GM12878 (cell line): ENCODE measurements around the gene DKKL1. TPM values are rescaled to one million over a fixed set of nuclear protein-coding genes. Genes with fewer than 3 reads are reported as not detected.

Source experiments
- ATAC-seq: fragments of 200-7000 bp; cut with Tn5 transposase; 3 replicates; pipeline ENCODE4 v1.9.1; 2020; ENCODE audit warnings: mild to moderate bottlenecking, moderate library complexity
- BruUV-seq: library from RNA; stranded (reverse); fragments of 400-500 nt; replicated peaks from 2 replicates; lab custom pipeline; 2021; lab: Mats Ljungman, UMichigan
- CTCF ChIA-PET: fragments of 300-600 bp; sonication (Branson Sonifier 250); formaldehyde crosslinking; extraction: SDS; loops from one replicate; lab custom pipeline; 2021; ENCODE audit warnings: inconsistent platforms; lab: Yijun Ruan, JAX
- POLR2A ChIA-PET: fragments of 350-600 bp; formaldehyde crosslinking; extraction: SDS; loops from one replicate; lab custom pipeline; 2021; ENCODE audit warnings: inconsistent platforms; lab: Charles Lee
- RAD21 ChIA-PET: fragments of 300-600 bp; sonication (Branson Sonifier 250); formaldehyde crosslinking; loops from one replicate; lab custom pipeline; 2023; ENCODE audit warnings: antibody characterized with exemption; ENCODE audit not compliant: unreplicated experiment; lab: Charles Lee
- SMC1A ChIA-PET: fragments of 300-600 bp; sonication (Branson Sonifier 250); formaldehyde crosslinking; loops from one replicate; lab custom pipeline; 2023; ENCODE audit not compliant: unreplicated experiment, uncharacterized antibody; lab: Charles Lee
- DNase-seq: peaks from one replicate; pipeline ENCODE4 v3.0.0-alpha.2; 2011; ENCODE audit warnings: low read depth, low spot score
- FAIRE-seq: peaks from 3 replicates; lab custom pipeline; 2011; peaks lifted over from hg19 to GRCh38; lab: Jason Lieb, UNC
- H2AFZ ChIP-seq: 2 replicates; pipeline ENCODE4 v1.6.0; 2011; ENCODE audit warnings: low read depth, low read length, control low read depth; ENCODE audit not compliant: control insufficient read depth
- H3K27ac ChIP-seq: 2 replicates; pipeline ENCODE4 v1.5.1; 2011; ENCODE audit warnings: control low read depth; ENCODE audit not compliant: control insufficient read depth, insufficient read depth
- H3K27me3 ChIP-seq, 2 experiments: replicated peaks in 1 of 2; 2 replicates each; pipeline versions ENCODE4 v1.6.0 to v1.6.1; 2011; ENCODE audit warnings: low read length in 1 of 2; ENCODE audit not compliant: control insufficient read depth in 2 of 2, insufficient read depth in 2 of 2
- H3K36me3 ChIP-seq, 2 experiments: 2 replicates each; pipeline ENCODE4 v1.5.1; 2011; ENCODE audit warnings: low read length in 1 of 2; ENCODE audit not compliant: control insufficient read depth in 2 of 2, insufficient read depth in 2 of 2
- H3K4me1 ChIP-seq: 2 replicates; pipeline ENCODE4 v1.6.1; 2011; ENCODE audit warnings: mild to moderate bottlenecking, low read length, moderate library complexity, mixed read lengths; ENCODE audit not compliant: control insufficient read depth, insufficient read depth
- H3K4me2 ChIP-seq: 2 replicates; pipeline ENCODE4 v1.6.0; 2011; ENCODE audit warnings: control low read depth; ENCODE audit not compliant: control insufficient read depth, insufficient read depth
- H3K4me3 ChIP-seq: fragments of 200-600 bp; sonication (generic); 2 replicates; pipeline ENCODE4 v1.5.1; 2016
- H3K79me2 ChIP-seq: 2 replicates; pipeline ENCODE4 v1.6.0; 2011; ENCODE audit warnings: low read length; ENCODE audit not compliant: control insufficient read depth, insufficient read depth
- H3K9ac ChIP-seq: 2 replicates; pipeline ENCODE4 v1.8.0; 2011; ENCODE audit warnings: low read length, control low read depth, mixed read lengths; ENCODE audit not compliant: control insufficient read depth, insufficient read depth
- H3K9me3 ChIP-seq: replicated peaks from 3 replicates; pipeline ENCODE4 v1.5.1; 2011; ENCODE audit warnings: mild to moderate bottlenecking, low read length; ENCODE audit not compliant: control insufficient read depth, insufficient read depth
- H4K20me1 ChIP-seq: 2 replicates; pipeline ENCODE4 v1.6.0; 2011; ENCODE audit not compliant: control insufficient read depth, insufficient read depth
- GABPA ChIP-seq: IDR thresholded peaks from 2 replicates; pipeline ENCODE4 v1.6.1; 2014; ENCODE audit warnings: antibody characterized with exemption, low read depth, mild to moderate bottlenecking, inconsistent platforms
- JUNB ChIP-seq: IDR thresholded peaks from 2 replicates; pipeline ENCODE4 v1.6.1; 2016; ENCODE audit warnings: antibody characterized with exemption, mild to moderate bottlenecking
- MXI1 ChIP-seq: fragments of 150-350 bp; IDR thresholded peaks from 2 replicates; pipeline ENCODE4 v1.6.1; 2011; ENCODE audit warnings: low read depth, mild to moderate bottlenecking, inconsistent platforms, low read length, improper control_type of control experiment
- MYC ChIP-seq: IDR thresholded peaks from 2 replicates; pipeline ENCODE4 v1.6.1; 2011; ENCODE audit warnings: mild to moderate bottlenecking, low read length, moderate library complexity, inconsistent platforms; ENCODE audit not compliant: insufficient read depth, insufficient replicate concordance, insufficient read length, severe bottlenecking
- NFYA ChIP-seq: IDR thresholded peaks from 2 replicates; pipeline ENCODE4 v1.6.1; 2011; ENCODE audit warnings: low read depth, mild to moderate bottlenecking, low read length, improper control_type of control experiment, borderline replicate concordance
- NRF1 ChIP-seq: conservative IDR thresholded peaks from 2 replicates; pipeline ENCODE4 v1.6.1; 2011; ENCODE audit warnings: mild to moderate bottlenecking, low read depth, low read length, improper control_type of control experiment
- RAD21 ChIP-seq: IDR thresholded peaks from 2 replicates; pipeline ENCODE4 v1.6.1; 2011; ENCODE audit warnings: mild to moderate bottlenecking, low read depth, low read length, moderate library complexity; ENCODE audit not compliant: insufficient read depth
- RB1 ChIP-seq: fragments of 450-650 bp; formaldehyde crosslinking; IDR thresholded peaks from 2 replicates; pipeline ENCODE4 v1.6.1; 2017; ENCODE audit warnings: mild to moderate bottlenecking, borderline replicate concordance
- SMAD5 ChIP-seq: IDR thresholded peaks from 2 replicates; pipeline ENCODE4 v1.6.1; 2016; ENCODE audit warnings: antibody characterized with exemption, low read depth
- WRNIP1 ChIP-seq: IDR thresholded peaks from 2 replicates; pipeline ENCODE4 v1.6.1; 2011; ENCODE audit warnings: low read depth, low read length, improper control_type of control experiment, borderline replicate concordance
- ZNF622 ChIP-seq: fragments of 450-650 bp; IDR thresholded peaks from 2 replicates; pipeline ENCODE4 v1.6.1; 2017; ENCODE audit warnings: mild to moderate bottlenecking, inconsistent platforms
- WGBS: methylation state at CpG from one replicate; pipeline ENCODE4 v1.1.6; 2016; ENCODE audit warnings: low lambda C conversion rate; ENCODE audit not compliant: insufficient replicate concordance, insufficient coverage; ENCODE audit errors: missing lambda C conversion rate; 5-methylcytosine and 5-hydroxymethylcytosine counted together
- in situ Hi-C: fragments of 300-500 bp; cut with MboI; formaldehyde crosslinking; loops from 9 replicates; pipeline ENCODE4 v1.14.3; 2018; ENCODE audit warnings: mixed read lengths
- intact Hi-C: fragments of 100-400 bp; cut with micrococcal nuclease; formaldehyde crosslinking; loops from one replicate; pipeline ENCODE4 v1.14.2; 2022; ENCODE audit not compliant: unreplicated experiment
- polyA plus RNA-seq, 11 experiments: library from polyadenylated mRNA; depleted of rRNA in 4 of 11; unstranded in 6 of 11; stranded (reverse) in 5 of 11; fragments of >200 nt; fragmentation: Nextera tagmentation in 4 of 11; fragmentation: Illumina TruSeq in 1 of 11; extraction: Ambion mirVana in 4 of 11; extraction: Trizol in 1 of 11; gene quantifications; 1 replicate in 1 of 11; 2 replicates in 10 of 11; pipeline versions ENCODE4 v1.2.1 to v1.2.3, GENCODE V29; 2011 to 2016; ENCODE audit warnings: inconsistent platforms in 2 of 11, missing spikeins in 2 of 11, low read depth in 1 of 11
- total RNA-seq, 4 experiments: library from RNA; depleted of rRNA in 3 of 4; stranded (reverse); fragments of >200 nt in 3 of 4; fragmentation: Illumina TruSeq in 1 of 4; extraction: Trizol in 1 of 4; gene quantifications; 2 replicates each; pipeline versions ENCODE4 v1.2.1 to v1.2.3, GENCODE V29; 2013 to 2021
- TF ChIP-seq, protein P1 (sequence below): IDR thresholded peaks from 2 replicates; pipeline ENCODE4 v1.6.1; 2011; ENCODE audit warnings: borderline replicate concordance, low read depth, mild to moderate bottlenecking, moderate library complexity, low read length; ENCODE audit not compliant: insufficient read depth, poor library complexity, severe bottlenecking
- TF ChIP-seq, protein P2 (sequence below): fragments of 450-650 bp; IDR thresholded peaks from 2 replicates; pipeline ENCODE4 v1.6.1; 2018; ENCODE audit warnings: borderline replicate concordance, mild to moderate bottlenecking; ENCODE audit not compliant: partially characterized antibody

Gene DKKL1
- total and polyA plus RNA-seq, 10 of the 15 experiments (the other 5 are each of a cell fraction or from before 2014, with no cell fraction given) = not detected

DNA sequence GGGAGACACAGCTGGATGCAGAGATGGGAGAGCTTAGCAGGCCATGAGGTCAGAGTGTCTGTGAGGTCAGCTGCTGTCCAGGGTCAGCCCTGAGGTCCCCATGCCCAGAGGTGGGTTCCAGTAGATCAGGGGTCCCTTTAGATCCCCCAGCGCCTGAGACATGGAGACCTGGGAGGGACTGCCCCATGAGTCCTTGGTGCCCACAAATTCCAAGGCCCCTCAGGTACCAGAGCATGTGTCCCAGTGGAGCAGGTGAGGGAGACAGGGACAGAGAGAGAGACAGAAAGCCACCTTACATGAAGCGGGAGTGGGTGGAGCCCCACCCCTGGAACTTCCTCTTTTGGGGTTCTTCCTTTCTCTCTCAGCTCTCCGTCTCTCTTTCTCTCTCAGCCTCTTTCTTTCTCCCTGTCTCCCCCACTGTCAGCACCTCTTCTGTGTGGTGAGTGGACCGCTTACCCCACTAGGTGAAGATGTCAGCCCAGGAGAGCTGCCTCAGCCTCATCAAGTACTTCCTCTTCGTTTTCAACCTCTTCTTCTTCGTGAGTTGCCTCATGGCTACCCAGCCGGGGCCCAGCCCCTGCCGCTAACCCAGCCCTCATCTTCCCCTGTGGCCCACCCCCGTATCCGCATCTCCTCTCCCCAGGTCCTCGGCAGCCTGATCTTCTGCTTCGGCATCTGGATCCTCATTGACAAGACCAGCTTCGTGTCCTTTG is 28.4 kb upstream of the DKKL1 start, which contains the start of gene CD37 (continued):
- TF ChIP-seq JUNB (no peak), RB1 (no peak), GABPA (no peak; the same call in 1 of the 2 replicates), NFYA (no peak), MXI1 (no peak)

DNA sequence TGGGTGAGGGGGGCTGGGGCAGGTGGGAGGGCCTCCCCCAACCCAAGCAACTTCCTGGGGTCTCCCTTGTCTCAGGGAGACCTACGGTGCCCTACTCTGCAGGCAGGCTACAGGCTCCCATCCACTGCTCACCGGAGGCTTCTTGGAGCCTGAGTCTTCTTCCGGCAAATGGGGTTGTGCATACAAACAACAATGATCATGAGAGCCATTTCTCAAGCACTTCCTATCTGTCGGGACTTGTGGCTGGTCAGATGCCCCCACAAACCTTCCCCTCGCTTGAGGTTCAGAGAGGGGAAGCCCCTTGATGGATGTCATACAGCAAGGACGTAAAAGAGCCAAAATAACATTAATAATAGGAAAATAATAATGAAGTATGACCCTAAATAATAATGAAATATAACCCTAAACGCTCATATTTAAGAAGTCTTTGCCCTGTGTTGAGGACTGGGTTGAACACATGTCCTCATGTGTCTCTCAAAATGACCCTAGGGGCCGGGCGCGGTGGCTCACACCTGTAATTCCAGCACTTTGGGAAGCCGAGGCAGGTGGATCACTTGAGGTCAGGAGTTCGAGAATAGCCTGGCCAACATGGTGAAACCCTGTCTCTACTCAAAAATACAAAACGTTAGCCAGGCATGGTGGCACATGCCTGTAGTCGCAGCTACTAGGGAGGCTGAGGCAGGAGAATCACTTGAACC is 27.7 kb upstream of the DKKL1 start:
- Histone ChIP-seq H3K9me3 (no peaks in the 10 kb centered on the region), H3K36me3 (peaks cover 0 to 3% of the 10 kb centered on the region in 2 experiments; a peak in 1 of 4 replicates), H3K79me2 (peaks cover 43% of the 10 kb centered on the region), H4K20me1 (no peaks in the 10 kb centered on the region), H3K27me3 (no peaks in the 10 kb centered on the region), H3K4me3 (peak overlapping the region; percentile 86), H3K4me2 (peak overlapping the region; percentile 99), H3K27ac (peak overlapping the region; percentile 98), H2AFZ (peak overlapping the region; percentile 77), H3K4me1 (peaks cover 57% of the 10 kb centered on the region), H3K9ac (peak overlapping the region; percentile 94)
- BruUV-seq = TSS peak; percentile 83
- WGBS = 4% methylated on average over 14 of the region's 14 CpGs
- ChIA-PET SMC1A (interaction anchor here (0.6 to 1.9 kb wide), 3 partner anchors 11 to 153 kb away, joined by 3 to 6 read pairs (median 3); partner anchors contain the start of gene SLC6A16), RAD21 (interaction anchor here (0.8 to 1.5 kb wide), 5 partner anchors 10 to 304 kb away, joined by 3 to 10 read pairs (median 4); partner anchors contain the start of gene RRAS), POLR2A (interaction anchor here (0.5 to 3.5 kb wide), 6 partner anchors 9 to 453 kb away, joined by 3 to 24 read pairs (median 5); partner anchors contain the start of genes ALDH16A1, GYS1, PIH1D1 and RUVBL2), CTCF (interaction anchor here (0.5 to 2.6 kb wide), 8 partner anchors 8 to 135 kb away, joined by 3 to 15 read pairs (median 4); partner anchors contain the start of gene TEAD2)
- no peak for DNase-seq
- in situ Hi-C loops = no loop called here
- FAIRE-seq = no peak
- intact Hi-C loops = no loop called here
- ATAC-seq = peak; percentile 5
- TF ChIP-seq, protein P1, sequence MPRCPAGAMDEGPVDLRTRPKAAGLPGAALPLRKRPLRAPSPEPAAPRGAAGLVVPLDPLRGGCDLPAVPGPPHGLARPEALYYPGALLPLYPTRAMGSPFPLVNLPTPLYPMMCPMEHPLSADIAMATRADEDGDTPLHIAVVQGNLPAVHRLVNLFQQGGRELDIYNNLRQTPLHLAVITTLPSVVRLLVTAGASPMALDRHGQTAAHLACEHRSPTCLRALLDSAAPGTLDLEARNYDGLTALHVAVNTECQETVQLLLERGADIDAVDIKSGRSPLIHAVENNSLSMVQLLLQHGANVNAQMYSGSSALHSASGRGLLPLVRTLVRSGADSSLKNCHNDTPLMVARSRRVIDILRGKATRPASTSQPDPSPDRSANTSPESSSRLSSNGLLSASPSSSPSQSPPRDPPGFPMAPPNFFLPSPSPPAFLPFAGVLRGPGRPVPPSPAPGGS = no peak
- TF ChIP-seq RAD21 (no peak), WRNIP1 (no peak), ZNF622 (no peak), SMAD5 (0 out of 2 replicates have a peak, but pooled peaks have one; percentile 3), NRF1 (no peak), MYC (peak; percentile 9)
- TF ChIP-seq, protein P2, sequence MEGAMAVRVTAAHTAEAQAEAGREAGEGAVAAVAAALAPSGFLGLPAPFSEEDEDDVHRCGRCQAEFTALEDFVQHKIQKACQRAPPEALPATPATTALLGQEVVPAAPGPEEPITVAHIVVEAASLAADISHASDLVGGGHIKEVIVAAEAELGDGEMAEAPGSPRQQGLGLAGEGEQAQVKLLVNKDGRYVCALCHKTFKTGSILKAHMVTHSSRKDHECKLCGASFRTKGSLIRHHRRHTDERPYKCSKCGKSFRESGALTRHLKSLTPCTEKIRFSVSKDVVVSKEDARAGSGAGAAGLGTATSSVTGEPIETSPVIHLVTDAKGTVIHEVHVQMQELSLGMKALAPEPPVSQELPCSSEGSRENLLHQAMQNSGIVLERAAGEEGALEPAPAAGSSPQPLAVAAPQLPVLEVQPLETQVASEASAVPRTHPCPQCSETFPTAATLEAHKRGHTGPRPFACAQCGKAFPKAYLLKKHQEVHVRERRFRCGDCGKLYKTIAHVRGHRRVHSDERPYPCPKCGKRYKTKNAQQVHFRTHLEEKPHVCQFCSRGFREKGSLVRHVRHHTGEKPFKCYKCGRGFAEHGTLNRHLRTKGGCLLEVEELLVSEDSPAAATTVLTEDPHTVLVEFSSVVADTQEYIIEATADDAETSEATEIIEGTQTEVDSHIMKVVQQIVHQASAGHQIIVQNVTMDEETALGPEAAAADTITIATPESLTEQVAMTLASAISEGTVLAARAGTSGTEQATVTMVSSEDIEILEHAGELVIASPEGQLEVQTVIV = no peak
